SW 1271 (cell line): ENCODE data around the gene USP17L19.
"Not testable (repeated sequence)": the region's sequence is repeated elsewhere in the genome, so short reads cannot be mapped to it uniquely, and the experiment has no call there.

Experiments used
- DNase-seq, 2 experiments: peaks; one replicate each; lab custom pipeline; 2025; lab: John Stamatoyannopoulos, UW

The USP17L19 gene

GRCh38 chr4:9253078-9253477 lies at the start of gene USP17L19:
Gene USP17L19, plus strand, starts transcription at chr4:9253378. Its CDS starts 0 bp downstream, at chr4:9253378.
- not testable (repeated sequence) for DNase-seq

- not testable (repeated sequence) for DNase-seq
These were observed 42.8 kb upstream of the USP17L19 start, which contains the start of gene USP17L10 for GRCh38 chr4:9210357-9210756. Gene USP17L10, plus strand, starts transcription at chr4:9210657. Its CDS starts 0 bp downstream, at chr4:9210657.

GRCh38 chr4:9214701-9215100 lies 38.5 kb upstream of the USP17L19 start:
- DNase-seq = not testable (repeated sequence)

GRCh38 chr4:9215105-9215504 lies 38.1 kb upstream of the USP17L19 start, which contains the start of gene USP17L11:
Gene USP17L11, plus strand, starts transcription at chr4:9215405. Its CDS starts 0 bp downstream, at chr4:9215405.
- not testable (repeated sequence) for DNase-seq

GRCh38 chr4:9219852-9220251 lies 33.3 kb upstream of the USP17L19 start, which contains the start of gene USP17L12:
Gene USP17L12, plus strand, starts transcription at chr4:9220152. Its CDS starts 0 bp downstream, at chr4:9220152.
- DNase-seq = not testable (repeated sequence)

- not testable (repeated sequence) for DNase-seq
These were observed 28.6 kb upstream of the USP17L19 start, which contains the start of gene USP17L13 for GRCh38 chr4:9224596-9224995. Gene USP17L13, plus strand, starts transcription at chr4:9224896. Its CDS starts 0 bp downstream, at chr4:9224896.

GRCh38 chr4:9230249-9230648 lies 22.9 kb upstream of the USP17L19 start:
- not testable (repeated sequence) for DNase-seq

- not testable (repeated sequence) for DNase-seq
These were observed 19.1 kb upstream of the USP17L19 start, which contains the start of gene USP17L15 for GRCh38 chr4:9234085-9234484. Gene USP17L15, plus strand, starts transcription at chr4:9234385. Its CDS starts 0 bp downstream, at chr4:9234385.

GRCh38 chr4:9238461-9238860 lies 14.7 kb upstream of the USP17L19 start:
- DNase-seq = not testable (repeated sequence)

GRCh38 chr4:9243579-9243978 lies 9.6 kb upstream of the USP17L19 start, which contains the start of gene USP17L17:
Gene USP17L17, plus strand, starts transcription at chr4:9243879. Its CDS starts 0 bp downstream, at chr4:9243879.
- DNase-seq = not testable (repeated sequence)

GRCh38 chr4:9247953-9248680 lies 5.1 kb upstream of the USP17L19 start, which contains the start of gene USP17L18:
Gene USP17L18, plus strand, starts transcription at chr4:9248630. Its CDS starts 0 bp downstream, at chr4:9248630.
- DNase-seq = not testable (repeated sequence)

- DNase-seq = not testable (repeated sequence)
These were observed 4.6 kb downstream of the USP17L19 start, which contains the start of gene USP17L20 for GRCh38 chr4:9257824-9258223. Gene USP17L20, plus strand, starts transcription at chr4:9258124. Its CDS starts 0 bp downstream, at chr4:9258124.

GRCh38 chr4:9262572-9262971 lies 9.4 kb downstream of the USP17L19 start, which contains the start of gene USP17L21:
Gene USP17L21, plus strand, starts transcription at chr4:9262872. Its CDS starts 0 bp downstream, at chr4:9262872.
- DNase-seq = not testable (repeated sequence)

GRCh38 chr4:9267319-9267718 lies 14.1 kb downstream of the USP17L19 start, which contains the start of gene USP17L22:
Gene USP17L22, plus strand, starts transcription at chr4:9267619. Its CDS starts 0 bp downstream, at chr4:9267619.
- DNase-seq = not testable (repeated sequence)

- not testable (repeated sequence) for DNase-seq
These were observed 18.5 kb downstream of the USP17L19 start for GRCh38 chr4:9271719-9272118.
